Astrocyte (in vitro differentiated cells and primary cell): ENCODE results near the gene PYDC1. TPM values are rescaled to one million over a fixed set of nuclear protein-coding genes. Genes with fewer than 3 reads are reported as not detected.

ENCODE experiments used
- DNase-seq: peaks from one replicate; pipeline ENCODE4 v3.0.0-alpha.2; 2010; ENCODE audit warnings: low read depth
- FAIRE-seq: peaks from 2 replicates; lab custom pipeline; 2011; peaks lifted over from hg19 to GRCh38; lab: Jason Lieb, UNC
- H2AFZ ChIP-seq: 2 replicates; pipeline ENCODE4 v1.6.0; 2012; ENCODE audit warnings: low read depth, low read length, inconsistent platforms
- H3K27ac ChIP-seq: 2 replicates; pipeline ENCODE4 v1.5.1; 2011; ENCODE audit warnings: low read depth, low read length, inconsistent platforms
- H3K27me3 ChIP-seq: 2 replicates; pipeline ENCODE4 v1.6.0; 2011; ENCODE audit warnings: low read length, inconsistent platforms; ENCODE audit not compliant: insufficient read depth
- H3K36me3 ChIP-seq: 2 replicates; pipeline ENCODE4 v1.5.1; 2011; ENCODE audit warnings: low read length, inconsistent platforms; ENCODE audit not compliant: insufficient read depth
- H3K4me1 ChIP-seq: 2 replicates; pipeline ENCODE4 v1.5.1; 2011; ENCODE audit warnings: low read length, inconsistent platforms; ENCODE audit not compliant: insufficient read depth
- H3K4me2 ChIP-seq: 2 replicates; pipeline ENCODE4 v1.6.0; 2012; ENCODE audit warnings: low read length, inconsistent platforms
- H3K4me3 ChIP-seq: 2 replicates; pipeline ENCODE4 v1.5.1; 2011; ENCODE audit warnings: low read depth, mild to moderate bottlenecking, low read length, inconsistent platforms; ENCODE audit not compliant: insufficient read depth
- H3K79me2 ChIP-seq: 2 replicates; pipeline ENCODE4 v1.6.0; 2012; ENCODE audit warnings: mild to moderate bottlenecking, low read length, inconsistent platforms; ENCODE audit not compliant: insufficient read depth
- H3K9ac ChIP-seq: 2 replicates; pipeline ENCODE4 v1.6.0; 2012; ENCODE audit warnings: mild to moderate bottlenecking, low read length, inconsistent platforms
- H3K9me3 ChIP-seq: 2 replicates; pipeline ENCODE4 v1.5.1; 2012; ENCODE audit warnings: low read depth, mild to moderate bottlenecking, low read length, inconsistent platforms; ENCODE audit not compliant: insufficient read depth
- H4K20me1 ChIP-seq: 2 replicates; pipeline ENCODE4 v1.6.0; 2012; ENCODE audit warnings: low read length, inconsistent platforms; ENCODE audit not compliant: insufficient read depth
- H3K27ac Mint-ChIP-seq: one replicate; pipeline ENCODE4 v1.8.0; 2021; ENCODE audit warnings: mild to moderate bottlenecking, mixed read lengths; ENCODE audit not compliant: unreplicated experiment
- H3K27me3 Mint-ChIP-seq: one replicate; pipeline ENCODE4 v1.8.0; 2021; ENCODE audit warnings: low read depth, mixed read lengths; ENCODE audit not compliant: unreplicated experiment
- H3K36me3 Mint-ChIP-seq: one replicate; pipeline ENCODE4 v1.8.0; 2021; ENCODE audit warnings: low read depth, mixed read lengths; ENCODE audit not compliant: unreplicated experiment
- H3K4me1 Mint-ChIP-seq: one replicate; pipeline ENCODE4 v1.8.0; 2021; ENCODE audit warnings: low read depth, mixed read lengths; ENCODE audit not compliant: unreplicated experiment
- H3K4me3 Mint-ChIP-seq: one replicate; pipeline ENCODE4 v1.8.0; 2021; ENCODE audit warnings: mild to moderate bottlenecking, moderate library complexity, mixed read lengths; ENCODE audit not compliant: unreplicated experiment
- H3K9me3 Mint-ChIP-seq: one replicate; pipeline ENCODE4 v1.8.0; 2021; ENCODE audit warnings: mild to moderate bottlenecking, mixed read lengths; ENCODE audit not compliant: unreplicated experiment
- EZH2 ChIP-seq: IDR thresholded peaks from 2 replicates; pipeline ENCODE4 v1.6.1; 2012; ENCODE audit warnings: mild to moderate bottlenecking, low read length, inconsistent platforms; ENCODE audit not compliant: insufficient read depth
- total RNA-seq: library from RNA; stranded (reverse); gene quantifications from 2 replicates; pipeline ENCODE4 v1.2.1, GENCODE V29; 2021
- TF ChIP-seq, protein P1 (sequence below): IDR thresholded peaks from 2 replicates; pipeline ENCODE4 v1.5.1; 2011; ENCODE audit warnings: low read depth, mild to moderate bottlenecking, inconsistent platforms, low read length, moderate library complexity; ENCODE audit not compliant: insufficient read depth

The PYDC1 gene
- total RNA-seq, 1 donor from 2014 or later = not detected

DNA sequence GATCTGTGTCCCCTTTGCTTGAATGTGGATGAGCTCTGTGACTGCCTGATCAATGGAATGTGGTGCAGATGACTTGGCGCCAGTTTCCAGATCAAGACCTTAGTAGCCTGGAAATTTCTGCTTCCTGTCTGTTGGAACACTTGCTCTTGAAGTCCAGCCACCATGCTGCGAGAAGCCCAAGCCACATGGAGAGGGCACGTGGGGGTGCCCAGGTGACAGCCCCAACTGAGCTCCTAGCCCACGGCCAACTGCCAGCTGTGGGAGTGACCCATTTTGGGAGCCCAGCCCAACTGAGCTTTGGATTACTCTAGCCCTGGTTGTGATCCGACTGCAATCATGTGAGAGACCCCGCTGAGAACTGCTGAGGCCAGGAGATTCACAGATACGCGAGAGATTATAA is 39.5 kb upstream of the PYDC1 start:
- peaks cover 12% of the 10 kb centered on the region for H3K27me3 Mint-ChIP-seq
- Histone ChIP-seq H3K36me3 (no peaks in the 10 kb centered on the region), H3K4me3 (no peak overlapping the region), H2AFZ (no peak overlapping the region), H4K20me1 (no peaks in the 10 kb centered on the region), H3K27ac (no peak overlapping the region), H3K4me1 (no peaks in the 10 kb centered on the region), H3K79me2 (no peaks in the 10 kb centered on the region), H3K9me3 (no peaks in the 10 kb centered on the region), H3K27me3 (peaks cover 2% of the 10 kb centered on the region), H3K4me2 (no peak overlapping the region), H3K9ac (no peak overlapping the region)
- no peak for DNase-seq
- H3K36me3 Mint-ChIP-seq = no peaks in the 10 kb centered on the region
- peaks cover 3% of the 10 kb centered on the region for H3K4me1 Mint-ChIP-seq
- no peak overlapping the region for H3K4me3 Mint-ChIP-seq
- TF ChIP-seq, protein P1, sequence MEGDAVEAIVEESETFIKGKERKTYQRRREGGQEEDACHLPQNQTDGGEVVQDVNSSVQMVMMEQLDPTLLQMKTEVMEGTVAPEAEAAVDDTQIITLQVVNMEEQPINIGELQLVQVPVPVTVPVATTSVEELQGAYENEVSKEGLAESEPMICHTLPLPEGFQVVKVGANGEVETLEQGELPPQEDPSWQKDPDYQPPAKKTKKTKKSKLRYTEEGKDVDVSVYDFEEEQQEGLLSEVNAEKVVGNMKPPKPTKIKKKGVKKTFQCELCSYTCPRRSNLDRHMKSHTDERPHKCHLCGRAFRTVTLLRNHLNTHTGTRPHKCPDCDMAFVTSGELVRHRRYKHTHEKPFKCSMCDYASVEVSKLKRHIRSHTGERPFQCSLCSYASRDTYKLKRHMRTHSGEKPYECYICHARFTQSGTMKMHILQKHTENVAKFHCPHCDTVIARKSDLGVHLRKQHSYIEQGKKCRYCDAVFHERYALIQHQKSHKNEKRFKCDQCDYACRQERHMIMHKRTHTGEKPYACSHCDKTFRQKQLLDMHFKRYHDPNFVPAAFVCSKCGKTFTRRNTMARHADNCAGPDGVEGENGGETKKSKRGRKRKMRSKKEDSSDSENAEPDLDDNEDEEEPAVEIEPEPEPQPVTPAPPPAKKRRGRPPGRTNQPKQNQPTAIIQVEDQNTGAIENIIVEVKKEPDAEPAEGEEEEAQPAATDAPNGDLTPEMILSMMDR = no peak
- no peak for TF ChIP-seq EZH2
- H3K9me3 Mint-ChIP-seq = no peaks in the 10 kb centered on the region
- no peak for FAIRE-seq
- no peak overlapping the region for H3K27ac Mint-ChIP-seq

DNA sequence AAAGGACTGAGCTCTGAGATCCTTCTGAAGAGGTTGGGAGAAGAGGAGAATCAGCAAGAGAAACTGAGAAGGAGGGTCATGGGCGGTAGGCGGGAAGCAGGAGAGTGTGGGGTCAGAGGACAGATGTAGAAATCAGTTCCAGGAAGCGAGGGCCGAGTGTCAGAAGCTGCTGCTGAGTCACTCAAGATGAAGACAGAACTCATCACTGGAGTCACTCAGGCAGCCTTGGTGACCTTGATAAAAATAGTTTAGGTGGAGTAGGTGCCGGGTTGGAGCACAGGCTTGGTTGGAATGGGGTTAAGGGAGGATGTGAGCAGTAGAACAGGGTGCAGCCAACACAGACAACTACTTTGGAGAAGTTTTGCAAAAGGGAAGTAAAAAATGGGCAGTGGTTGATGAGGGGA is 36.7 kb upstream of the PYDC1 start:
- Histone ChIP-seq H3K4me3 (no peak overlapping the region), H3K4me1 (no peaks in the 10 kb centered on the region), H3K9me3 (no peaks in the 10 kb centered on the region), H3K79me2 (no peaks in the 10 kb centered on the region), H3K36me3 (no peaks in the 10 kb centered on the region), H2AFZ (no peak overlapping the region), H3K9ac (no peak overlapping the region), H3K27me3 (peaks cover 2% of the 10 kb centered on the region), H3K27ac (no peak overlapping the region), H3K4me2 (no peak overlapping the region), H4K20me1 (no peaks in the 10 kb centered on the region)
- Mint-ChIP-seq H3K9me3 (no peaks in the 10 kb centered on the region), H3K27me3 (peaks cover 9% of the 10 kb centered on the region), H3K27ac (no peak overlapping the region), H3K4me1 (peaks cover 3% of the 10 kb centered on the region), H3K36me3 (no peaks in the 10 kb centered on the region), H3K4me3 (no peak overlapping the region)
- FAIRE-seq (no peak), DNase-seq (no peak)
- TF ChIP-seq EZH2 = no peak
- TF ChIP-seq, protein P1 = no peak

DNA sequence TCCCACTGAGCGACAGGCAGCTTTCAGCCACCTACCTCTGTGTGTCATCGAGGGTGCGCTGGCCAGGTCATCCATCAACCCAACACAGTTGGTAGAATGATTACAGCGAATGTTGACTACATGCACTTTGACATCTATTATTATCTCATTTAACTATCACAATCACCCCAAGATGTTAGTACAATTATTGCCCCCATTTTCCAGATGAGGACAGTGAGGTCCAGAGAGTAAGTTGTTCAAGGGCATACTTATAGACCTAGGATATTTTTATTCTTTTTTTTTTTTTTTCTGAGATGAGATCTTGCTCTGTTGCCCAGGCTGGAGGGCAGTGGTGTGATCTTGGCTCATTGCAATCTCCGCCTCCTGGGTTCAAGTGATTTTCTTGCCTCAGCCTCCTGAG is 34.5 kb upstream of the PYDC1 start:
- Mint-ChIP-seq H3K36me3 (no peaks in the 10 kb centered on the region), H3K4me3 (no peak overlapping the region), H3K9me3 (peaks cover 3% of the 10 kb centered on the region), H3K27me3 (peaks cover 14% of the 10 kb centered on the region), H3K4me1 (peaks cover 3% of the 10 kb centered on the region), H3K27ac (no peak overlapping the region)
- no peak overlapping the region for H3K9ac ChIP-seq
- no peak overlapping the region for H3K4me3 ChIP-seq
- no peak for DNase-seq
- FAIRE-seq = no peak
- no peaks in the 10 kb centered on the region for H3K4me1 ChIP-seq
- H3K27ac ChIP-seq = no peak overlapping the region
- H3K4me2 ChIP-seq = no peak overlapping the region
- H3K9me3 ChIP-seq = no peaks in the 10 kb centered on the region
- H3K27me3 ChIP-seq = peaks cover 2% of the 10 kb centered on the region
- no peaks in the 10 kb centered on the region for H3K79me2 ChIP-seq
- no peaks in the 10 kb centered on the region for H4K20me1 ChIP-seq
- H3K36me3 ChIP-seq = no peaks in the 10 kb centered on the region
- H2AFZ ChIP-seq = no peak overlapping the region
- no peak for TF ChIP-seq EZH2
- TF ChIP-seq, protein P1 = no peak
